GM18508 (cell line): ENCODE measurements around the gene ICE1.
"Not testable (repeated sequence)": the region's sequence is repeated elsewhere in the genome, so short reads cannot be mapped to it uniquely, and the experiment has no call there.

Experiments
- ATAC-seq: cut with Tn5 transposase; IDR thresholded peaks from one replicate; pipeline ENCODE4 v1.9.1; 2021; ENCODE audit warnings: moderate number of reproducible peaks; ENCODE audit not compliant: insufficient read depth, unreplicated experiment

The ICE1 gene

GRCh38 chr5:5421961-5422818, at the start of gene ICE1:
Gene ICE1, plus strand, starts transcription at chr5:5422677. Its CDS starts 239 bp downstream, at chr5:5422916.
- peak; percentile 69 for ATAC-seq

- ATAC-seq, result no peak
Observed at GRCh38 chr5:5372930-5373329, 49.5 kb upstream of the ICE1 start.

GRCh38 chr5:5373351-5373989, 49.0 kb upstream of the ICE1 start:
- ATAC-seq, result no peak

GRCh38 chr5:5374009-5374715, 48.3 kb upstream of the ICE1 start:
- ATAC-seq, result no peak

GRCh38 chr5:5377780-5378179, 44.7 kb upstream of the ICE1 start:
- ATAC-seq, result no peak

- no peak for ATAC-seq
Observed at GRCh38 chr5:5378531-5378930, 43.9 kb upstream of the ICE1 start.

GRCh38 chr5:5380298-5380697, 42.2 kb upstream of the ICE1 start:
- ATAC-seq, result no peak

- ATAC-seq, result no peak
Observed at GRCh38 chr5:5381310-5381913, 41.1 kb upstream of the ICE1 start.

- no peak for ATAC-seq
Observed at GRCh38 chr5:5383461-5383860, 39.0 kb upstream of the ICE1 start.

GRCh38 chr5:5384660-5385330, 37.7 kb upstream of the ICE1 start:
- ATAC-seq, result no peak

GRCh38 chr5:5385331-5385662, 37.2 kb upstream of the ICE1 start:
- ATAC-seq, result no peak

GRCh38 chr5:5386329-5386728, 36.1 kb upstream of the ICE1 start:
- ATAC-seq, result no peak

GRCh38 chr5:5387192-5387591, 35.3 kb upstream of the ICE1 start:
- ATAC-seq, result no peak

- ATAC-seq, result no peak
Observed at GRCh38 chr5:5387777-5388176, 34.7 kb upstream of the ICE1 start.

GRCh38 chr5:5390121-5390869, 32.2 kb upstream of the ICE1 start:
- not testable (repeated sequence) for ATAC-seq

- ATAC-seq, result not testable (repeated sequence)
Observed at GRCh38 chr5:5392504-5392903, 30.0 kb upstream of the ICE1 start.

GRCh38 chr5:5394384-5394986, 28.0 kb upstream of the ICE1 start:
- ATAC-seq, result not testable (repeated sequence)

- not testable (repeated sequence) for ATAC-seq
Observed at GRCh38 chr5:5395093-5395492, 27.4 kb upstream of the ICE1 start.

GRCh38 chr5:5398071-5398470, 24.4 kb upstream of the ICE1 start:
- ATAC-seq, result no peak
